Stimulated activated CD4-positive, alpha-beta T cell treated with anti-CD3 and anti-CD28 coated beads, Interleukin-15, amount 100 ng/mL, for 48 hours (primary cell): ENCODE results near the gene APPL2.

Experiments used
- DNase-seq, 2 donors: peaks; one replicate each; pipeline ENCODE4 v3.0.0-alpha.2; 2020; ENCODE audit warnings: low read depth in 2 of 2

Gene APPL2

DNA sequence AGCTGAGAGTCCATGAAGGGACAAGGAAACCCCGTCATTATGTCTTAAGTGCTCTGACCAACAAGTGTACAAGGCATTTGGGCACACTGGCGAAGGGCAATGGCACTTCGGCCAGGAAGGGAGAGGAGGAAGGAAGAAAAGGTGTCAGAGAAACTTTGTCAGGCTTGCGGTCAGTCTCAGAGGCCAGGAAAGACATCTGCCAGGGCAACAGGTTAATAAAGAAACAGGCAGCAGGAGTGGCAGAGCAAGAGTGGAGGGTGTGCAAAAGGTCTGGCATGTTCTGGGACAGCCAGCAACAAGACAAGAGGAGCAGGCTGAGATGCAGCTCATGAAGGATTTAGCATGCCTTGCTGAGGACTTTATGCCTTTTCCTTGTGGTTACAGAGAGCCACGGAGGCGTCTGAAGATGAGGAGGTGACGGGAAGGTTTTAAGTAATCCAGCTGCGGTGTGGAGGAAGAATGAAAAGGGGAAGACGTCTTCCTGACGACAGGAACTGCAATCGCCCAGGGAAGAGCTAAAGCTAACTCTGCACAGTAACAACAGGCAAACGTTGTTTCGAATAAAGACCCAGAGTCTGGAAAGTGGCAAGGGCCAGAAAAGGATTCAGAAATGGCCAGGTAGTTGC is 13.1 kb downstream of the APPL2 start:
- DNase-seq: no peak

- no peak for DNase-seq
Measured at GRCh38 chr12:105222284-105222655, 13.7 kb downstream of the APPL2 start.

DNA sequence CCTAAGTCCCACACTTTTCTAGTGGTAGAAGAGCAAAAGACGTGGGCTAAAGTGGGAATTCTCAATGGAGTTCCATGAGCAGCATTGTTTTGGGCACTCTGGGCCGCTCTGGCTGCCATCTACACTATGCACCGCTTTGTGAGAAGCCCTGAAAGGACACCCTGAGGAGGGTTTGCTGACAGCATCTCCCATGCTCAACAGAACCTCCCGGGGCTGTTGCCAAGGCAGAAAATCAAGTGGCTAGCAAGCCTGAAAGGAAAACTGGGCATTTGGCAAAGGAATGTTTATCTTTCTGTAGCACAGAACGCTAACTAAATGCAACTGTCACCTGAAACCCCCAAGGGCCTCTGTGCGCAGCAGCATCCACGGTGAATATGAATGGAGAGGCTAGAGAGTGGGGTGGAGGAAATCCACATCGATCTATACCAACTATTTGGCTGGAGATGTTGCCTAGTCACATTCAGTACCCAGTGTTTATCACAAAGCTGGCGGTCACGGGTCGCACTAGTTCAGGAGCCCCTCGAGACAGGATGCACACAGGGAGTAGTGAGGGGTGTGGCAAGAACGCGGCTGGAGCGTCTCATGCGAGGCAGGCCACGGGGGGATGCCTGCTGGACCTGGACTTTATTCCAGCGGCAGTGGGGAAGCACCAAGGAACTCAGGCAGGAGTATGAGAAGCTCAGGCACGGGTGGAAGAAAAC is 14.2 kb downstream of the APPL2 start:
- no peak for DNase-seq

DNA sequence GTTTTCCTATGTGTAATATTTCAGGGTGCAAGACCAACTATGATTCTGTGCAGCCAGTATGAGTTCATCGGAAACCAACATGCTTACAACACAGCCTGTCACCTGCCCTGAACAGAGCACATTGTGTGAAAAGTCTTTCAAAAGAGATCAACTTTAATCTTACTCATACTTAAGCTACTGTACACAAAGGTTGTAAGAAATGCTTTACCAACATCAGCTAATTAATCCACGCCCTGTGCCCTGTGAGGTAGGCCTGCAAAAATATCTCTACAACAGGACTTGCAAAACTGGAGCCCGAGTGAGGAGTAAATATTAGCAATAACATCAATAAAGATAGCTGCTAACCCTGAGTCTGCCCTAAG is 15.1 kb downstream of the APPL2 start:
- DNase-seq: no peak

DNA sequence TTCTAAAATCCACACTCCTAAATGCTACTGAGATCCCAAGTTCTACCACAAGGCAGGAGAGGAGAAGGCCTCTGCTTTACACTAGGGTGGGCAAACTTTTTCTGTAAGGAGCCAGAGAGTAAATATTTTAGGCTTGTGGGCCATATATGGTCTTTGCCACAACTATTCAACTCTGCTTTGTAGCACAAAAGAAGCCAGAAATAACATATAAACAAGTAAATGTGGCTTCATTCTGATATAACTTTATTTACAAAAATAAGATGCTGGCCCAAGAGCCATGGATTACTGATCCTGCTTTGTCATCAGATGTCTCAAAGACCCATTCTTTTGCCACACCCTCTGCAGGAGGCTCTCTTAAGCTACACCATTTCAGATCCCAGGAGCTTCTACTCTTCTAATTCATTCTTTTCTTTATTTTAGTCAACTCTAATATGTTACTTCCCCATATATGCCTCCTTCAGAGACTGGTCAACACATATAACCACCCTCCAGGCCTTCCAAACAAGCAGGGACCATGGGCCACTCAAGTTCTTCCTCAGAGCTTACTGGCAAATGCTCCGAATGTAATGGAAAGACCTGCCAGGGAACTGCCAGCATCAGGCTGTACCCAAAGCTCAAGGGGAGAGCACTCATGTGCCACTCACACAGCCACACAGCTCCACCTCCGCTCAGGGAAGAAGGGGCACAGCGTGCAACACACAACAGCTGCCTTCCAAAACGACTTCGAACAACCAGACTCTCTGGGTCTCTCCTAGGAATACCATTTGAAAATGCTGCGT is 15.6 kb downstream of the APPL2 start:
- DNase-seq: no peak

DNA sequence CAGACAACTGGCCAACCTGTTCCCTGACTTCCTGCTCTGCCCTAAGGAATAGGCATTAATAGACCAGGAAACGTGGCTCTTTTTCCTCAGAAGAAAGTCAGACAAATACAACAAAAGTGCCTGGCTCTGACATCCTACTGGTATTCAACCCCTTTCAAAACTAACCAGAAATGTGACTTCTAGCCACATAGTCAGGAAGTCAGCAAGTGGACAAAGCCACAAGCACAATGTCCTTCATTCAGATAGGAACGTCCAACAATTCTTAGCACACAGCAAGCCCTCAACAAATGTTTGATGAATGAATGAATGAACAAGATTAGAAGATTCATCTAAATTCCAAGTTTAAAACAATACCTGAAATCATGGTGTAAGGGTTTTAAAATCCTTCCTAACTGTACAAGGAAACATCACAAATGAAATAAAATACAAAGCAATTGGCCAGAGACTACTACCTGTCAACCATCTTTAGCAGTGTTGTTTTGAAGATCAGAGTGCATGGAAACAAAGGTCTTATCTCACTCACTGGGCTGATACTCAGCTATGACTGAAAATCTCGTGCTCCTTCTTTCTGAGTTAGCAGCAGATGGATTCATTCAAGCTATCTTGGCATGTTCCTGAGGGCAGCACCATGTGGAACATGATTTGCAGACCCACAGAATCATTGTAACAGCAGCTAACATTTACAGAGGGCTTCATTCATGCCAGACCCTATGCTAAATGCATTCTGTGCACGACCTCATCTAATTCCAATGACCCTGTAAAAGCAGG is 16.5 kb downstream of the APPL2 start:
- DNase-seq: no peak

GRCh38 chr12:105218434-105218833 is 17.5 kb downstream of the APPL2 start:
- no peak for DNase-seq

DNA sequence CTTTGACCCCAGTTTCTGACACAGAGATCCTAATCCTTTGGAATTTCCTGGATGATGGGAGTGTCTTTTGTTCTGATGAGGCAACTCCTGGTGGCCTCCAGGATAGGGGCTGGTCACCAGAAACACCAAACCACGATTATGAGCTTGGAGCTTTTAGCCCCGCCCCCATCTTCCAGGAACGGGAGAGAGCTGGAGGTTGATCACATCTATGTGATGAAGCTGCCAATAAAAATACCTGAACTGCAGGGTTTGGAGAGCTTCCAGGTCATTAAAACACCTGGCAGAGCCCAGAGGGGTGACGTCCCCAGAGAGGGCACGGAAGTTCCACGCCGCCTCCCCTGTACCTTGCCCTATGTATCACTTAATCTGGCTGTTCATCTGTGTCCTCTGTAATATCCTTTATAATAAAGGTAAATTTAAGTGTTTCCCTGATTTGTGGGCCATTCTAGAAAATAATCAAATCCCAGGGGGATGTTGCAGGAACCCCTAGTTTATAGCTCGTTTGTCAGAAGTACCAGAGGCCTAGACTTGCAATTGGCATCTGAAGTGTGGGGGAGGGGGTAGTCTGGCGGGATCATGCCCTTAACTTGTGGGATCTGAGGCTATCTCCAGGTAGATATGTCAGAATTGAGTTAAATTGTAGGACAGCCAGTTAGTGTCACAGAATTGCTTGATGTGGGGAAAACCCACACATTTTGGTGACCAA is 21.2 kb downstream of the APPL2 start:
- no peak for DNase-seq

DNA sequence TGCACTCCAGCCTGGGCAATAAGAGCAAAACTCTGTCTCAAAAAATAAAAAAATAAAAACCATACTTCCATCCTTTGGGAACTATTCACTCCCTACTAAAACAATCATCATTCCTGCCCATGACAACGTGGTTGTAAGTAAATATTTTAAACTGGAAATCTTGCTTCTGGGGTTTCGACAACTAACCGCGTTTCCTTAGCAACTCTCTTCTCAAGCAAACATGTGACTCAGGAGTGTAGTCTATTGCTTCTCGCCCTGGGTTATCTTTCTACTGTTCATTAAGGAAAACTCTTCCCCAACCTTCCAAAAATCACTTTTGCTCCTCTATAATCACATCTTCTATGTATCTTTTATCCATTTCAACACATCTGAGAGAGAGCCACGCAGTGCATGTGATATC is 21.8 kb downstream of the APPL2 start:
- DNase-seq: no peak

GRCh38 chr12:105212438-105212837 is 23.5 kb downstream of the APPL2 start:
- DNase-seq: no peak

GRCh38 chr12:105209091-105209490 is 26.9 kb downstream of the APPL2 start:
- no peak for DNase-seq

DNA sequence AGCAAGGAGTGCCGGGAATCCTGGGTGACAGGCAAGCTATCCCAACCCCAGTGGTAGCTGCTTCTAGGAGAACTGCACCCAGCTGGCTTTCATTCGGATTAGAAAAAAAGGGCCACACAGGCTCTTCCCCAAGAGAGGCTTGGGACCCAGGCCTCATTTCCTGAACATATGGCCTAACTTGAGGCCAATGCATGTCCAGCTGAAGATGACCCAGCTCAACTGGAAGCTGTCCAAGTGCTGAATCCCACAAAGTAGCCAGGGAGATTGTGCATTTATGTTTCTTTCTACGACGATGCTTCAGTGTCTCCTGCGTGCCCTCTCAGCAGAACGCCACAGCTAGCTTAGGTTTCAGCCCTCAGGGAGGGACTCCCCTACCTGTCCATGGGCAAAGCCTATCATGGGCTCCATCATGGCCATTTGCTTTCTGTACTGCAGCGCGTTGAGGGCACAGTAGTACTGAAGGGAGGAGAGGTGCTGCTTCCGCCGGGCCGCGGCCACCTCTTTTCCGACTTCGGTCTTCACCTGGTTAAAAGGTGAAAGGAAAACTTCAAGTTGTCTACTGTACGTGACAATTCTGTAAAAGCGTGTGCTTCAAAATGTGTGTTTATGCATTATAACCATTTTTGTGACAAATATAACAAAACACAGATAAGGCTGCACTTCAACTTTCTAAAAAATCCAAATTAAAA is 29.1 kb downstream of the APPL2 start:
- DNase-seq: no peak

- DNase-seq: no peak
Measured at GRCh38 chr12:105205322-105206048, 30.5 kb downstream of the APPL2 start.

DNA sequence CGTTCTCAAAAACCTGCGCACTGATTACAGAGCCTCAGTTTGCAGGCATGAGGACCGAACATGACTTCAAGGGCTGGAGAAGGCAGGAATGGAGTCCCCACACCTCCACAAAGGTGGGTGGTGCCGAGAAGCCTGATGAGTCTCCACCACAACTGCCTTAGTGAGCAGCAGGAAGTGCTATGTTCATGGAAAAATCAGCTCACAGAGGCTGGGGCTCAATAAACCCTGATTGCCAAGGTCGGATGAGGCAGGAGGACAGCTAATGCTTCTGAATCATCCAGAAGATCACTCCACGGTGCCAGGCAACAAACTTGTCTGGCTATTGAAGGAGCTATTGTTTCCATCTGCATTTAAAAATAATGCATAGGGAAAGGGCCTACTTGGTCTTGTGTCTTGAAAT is 31.1 kb downstream of the APPL2 start:
- DNase-seq: peak; percentile 38 to 39

- no peak for DNase-seq
Measured at GRCh38 chr12:105204127-105204526, 31.8 kb downstream of the APPL2 start.

- DNase-seq: no peak
Measured at GRCh38 chr12:105202202-105202601, 33.8 kb downstream of the APPL2 start.

- no peak for DNase-seq
Measured at GRCh38 chr12:105201299-105201698, 34.7 kb downstream of the APPL2 start.

DNA sequence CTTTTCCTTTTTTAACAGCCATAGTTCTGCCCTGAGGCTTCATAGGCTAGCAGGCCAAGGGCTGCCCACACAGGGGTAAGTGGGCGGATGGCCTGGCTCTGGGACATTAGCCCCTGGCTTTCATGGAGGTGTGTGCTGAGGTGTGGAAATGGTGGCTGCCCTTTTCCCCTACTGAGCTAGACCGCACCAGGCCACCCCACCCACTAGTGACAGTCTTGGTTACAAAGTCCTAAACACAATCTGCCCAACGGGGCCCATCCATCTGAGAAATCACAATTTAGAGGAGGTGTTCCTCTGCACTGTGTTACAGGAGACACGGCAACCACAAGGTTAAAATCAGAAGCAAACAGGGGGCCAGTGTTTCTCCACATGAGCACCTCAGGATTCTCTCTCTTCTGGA is 35.6 kb downstream of the APPL2 start:
- DNase-seq: no peak

- DNase-seq: no peak
Measured at GRCh38 chr12:105198961-105199360, 37.0 kb downstream of the APPL2 start.

- DNase-seq: no peak
Measured at GRCh38 chr12:105196090-105196489, 39.9 kb downstream of the APPL2 start.
